ENCODE data around the gene AFF3. TPM values are rescaled to one million over a fixed set of nuclear protein-coding genes. Genes with fewer than 3 reads are reported as not detected.

The AFF3 gene
- total RNA-seq, 2 experiments from 2014 or later: 3.1 to 3.5 TPM

- ChIA-PET CTCF (interaction anchor here (0.8 to 2.7 kb wide), 8 partner anchors 169 to 562 kb away, joined by 3 to 14 read pairs (median 4); no protein-coding TSS in a partner anchor), POLR2A (no interaction called here)
- no peaks in the 10 kb centered on the region for H3K9me3 Mint-ChIP-seq
- no peak for ATAC-seq
- no peak overlapping the region for H3K27ac Mint-ChIP-seq
- no peaks in the 10 kb centered on the region for H3K27me3 Mint-ChIP-seq
- TF ChIP-seq CTCF (IDR thresholded peaks at IDR 0.05): no peak
- H3K36me3 Mint-ChIP-seq (ENCODE audit: low read depth): no peaks in the 10 kb centered on the region
- H3K4me3 Mint-ChIP-seq: no peak overlapping the region
- DNase-seq: no peak
- no peaks in the 10 kb centered on the region for H3K4me1 Mint-ChIP-seq (ENCODE audit: low read depth)
- intact Hi-C loops (cut with micrococcal nuclease): loop anchor here (5.0 kb wide), 1 partner anchor 423 kb away; no protein-coding TSS in a partner anchor
Observed at GRCh38 chr2:99819766-99820165, 322.6 kb downstream of the AFF3 start.

GRCh38 chr2:99818842-99819241, 323.5 kb downstream of the AFF3 start:
- intact Hi-C loops (cut with micrococcal nuclease): loop anchor here (5.0 kb wide), 1 partner anchor 423 kb away; no protein-coding TSS in a partner anchor
- Mint-ChIP-seq H3K4me1 (ENCODE audit: low read depth) (no peaks in the 10 kb centered on the region), H3K27me3 (no peaks in the 10 kb centered on the region), H3K9me3 (no peaks in the 10 kb centered on the region), H3K4me3 (no peak overlapping the region), H3K36me3 (ENCODE audit: low read depth) (no peaks in the 10 kb centered on the region), H3K27ac (no peak overlapping the region)
- TF ChIP-seq CTCF (IDR thresholded peaks at IDR 0.05): no peak
- no peak for DNase-seq
- ChIA-PET CTCF (interaction anchor here (0.8 to 2.7 kb wide), 10 partner anchors 9 to 562 kb away, joined by 3 to 14 read pairs (median 4); no protein-coding TSS in a partner anchor), POLR2A (no interaction called here)
- no peak for ATAC-seq

- ATAC-seq: no peak
- intact Hi-C loops (cut with micrococcal nuclease): loop anchor here (5.0 kb wide), 1 partner anchor 425 kb away; no protein-coding TSS in a partner anchor
- Mint-ChIP-seq H3K9me3 (no peaks in the 10 kb centered on the region), H3K4me1 (ENCODE audit: low read depth) (no peaks in the 10 kb centered on the region), H3K27me3 (no peaks in the 10 kb centered on the region), H3K27ac (no peak overlapping the region), H3K4me3 (no peak overlapping the region), H3K36me3 (ENCODE audit: low read depth) (no peaks in the 10 kb centered on the region)
- POLR2A ChIA-PET: no interaction called here
- CTCF ChIA-PET: interaction anchor here (1.0 kb wide), 1 partner anchor 23 kb away, joined by 3 read pairs; no protein-coding TSS in a partner anchor
- DNase-seq: no peak
- no peak for TF ChIP-seq CTCF (IDR thresholded peaks at IDR 0.05)
Observed at GRCh38 chr2:99816908-99817307, 325.5 kb downstream of the AFF3 start.

- no peak for TF ChIP-seq CTCF (IDR thresholded peaks at IDR 0.05)
- ChIA-PET POLR2A (no interaction called here), CTCF (no interaction called here)
- ATAC-seq (no peak), DNase-seq (no peak)
- Mint-ChIP-seq H3K4me1 (ENCODE audit: low read depth) (no peaks in the 10 kb centered on the region), H3K36me3 (ENCODE audit: low read depth) (no peaks in the 10 kb centered on the region), H3K27me3 (no peaks in the 10 kb centered on the region), H3K4me3 (no peak overlapping the region), H3K9me3 (no peaks in the 10 kb centered on the region), H3K27ac (no peak overlapping the region)
- intact Hi-C loops (cut with micrococcal nuclease): no loop called here
Observed at GRCh38 chr2:99812426-99812825, 330.0 kb downstream of the AFF3 start.

- no peaks in the 10 kb centered on the region for H3K27me3 Mint-ChIP-seq
- POLR2A ChIA-PET: no interaction called here
- no peaks in the 10 kb centered on the region for H3K36me3 Mint-ChIP-seq (ENCODE audit: low read depth)
- no peak overlapping the region for H3K4me3 Mint-ChIP-seq
- TF ChIP-seq CTCF (IDR thresholded peaks at IDR 0.05): no peak
- no peaks in the 10 kb centered on the region for H3K9me3 Mint-ChIP-seq
- no peak for DNase-seq
- no peaks in the 10 kb centered on the region for H3K4me1 Mint-ChIP-seq (ENCODE audit: low read depth)
- intact Hi-C loops (cut with micrococcal nuclease): no loop called here
- no peak overlapping the region for H3K27ac Mint-ChIP-seq
- no peak for ATAC-seq
- CTCF ChIA-PET: no interaction called here
Observed at GRCh38 chr2:99811544-99811943, 330.8 kb downstream of the AFF3 start.

Data from activated CD8-positive, alpha-beta T cell treated with anti-CD3 and anti-CD28 coated beads for 36 hours (primary cell).